Prostate gland (tissue), 2 donors: Measurements from ENCODE around the gene NR2F2. TPM values are rescaled to one million over a fixed set of nuclear protein-coding genes. Genes with fewer than 3 reads are reported as not detected.

Experiments
- DNase-seq: peaks from one replicate; pipeline ENCODE4 v3.0.0-alpha.2; 2019; ENCODE audit warnings: low spot score
- H3K27ac ChIP-seq, 2 donors: fragments of 200-600 bp; sonication (generic); 2 replicates each; pipeline ENCODE4 v1.5.1; 2017 to 2019
- H3K27me3 ChIP-seq: fragments of 200-600 bp; sonication (generic); replicated peaks from 2 replicates; pipeline ENCODE4 v1.5.1; 2019; ENCODE audit not compliant: insufficient read depth
- H3K36me3 ChIP-seq, 2 donors: fragments of 200-600 bp; sonication (generic); 1 replicate in 1 of 2; 2 replicates in 1 of 2; pipeline versions ENCODE4 v1.5.1 to v1.8.1; 2017 to 2019
- H3K4me1 ChIP-seq: fragments of 200-600 bp; sonication (generic); replicated peaks from 2 replicates; pipeline ENCODE4 v1.5.1; 2019
- H3K4me3 ChIP-seq, 2 donors: fragments of 200-600 bp; sonication (generic); 2 replicates each; pipeline ENCODE4 v1.5.1; 2017 to 2019
- H3K9me3 ChIP-seq: fragments of 200-600 bp; sonication (generic); 2 replicates; pipeline ENCODE4 v1.5.1; 2017
- POLR2A ChIP-seq: fragments of 450-650 bp; IDR thresholded peaks from one replicate; pipeline ENCODE4 v1.6.1; 2016; ENCODE audit warnings: antibody characterized with exemption, mild to moderate bottlenecking
- POLR2AphosphoS5 ChIP-seq: sonication (generic); formaldehyde crosslinking; IDR thresholded peaks from one replicate; pipeline ENCODE4 v1.6.1; 2017; ENCODE audit warnings: antibody characterized with exemption
- WGBS: methylation state at CpG from one replicate; pipeline ENCODE4 v1.1.5; 2018; 5-methylcytosine and 5-hydroxymethylcytosine counted together
- intact Hi-C: fragments of 100-400 bp; cut with DNase I; formaldehyde crosslinking; loops from one replicate; pipeline ENCODE4 v1.14.2; 2022
- total RNA-seq, 2 donors: library from RNA; depleted of rRNA; stranded (reverse); fragments of >200 nt; gene quantifications; one replicate each; pipeline ENCODE4 v1.1.0, GENCODE V29; 2016
- TF ChIP-seq, protein P1 (sequence below), 4 experiments: fragments of 200-600 bp in 2 of 4; fragments of 450-650 bp in 2 of 4; sonication (generic) in 2 of 4; IDR thresholded peaks; 1 replicate in 3 of 4; 2 replicates in 1 of 4; pipeline ENCODE4 v1.5.1; 2016 to 2019; ENCODE audit warnings: antibody characterized with exemption in 4 of 4, mild to moderate bottlenecking in 2 of 4, moderate library complexity in 2 of 4

Gene NR2F2
- total RNA-seq, 2 donors from 2014 or later = 48.7 to 58.1 TPM

DNA sequence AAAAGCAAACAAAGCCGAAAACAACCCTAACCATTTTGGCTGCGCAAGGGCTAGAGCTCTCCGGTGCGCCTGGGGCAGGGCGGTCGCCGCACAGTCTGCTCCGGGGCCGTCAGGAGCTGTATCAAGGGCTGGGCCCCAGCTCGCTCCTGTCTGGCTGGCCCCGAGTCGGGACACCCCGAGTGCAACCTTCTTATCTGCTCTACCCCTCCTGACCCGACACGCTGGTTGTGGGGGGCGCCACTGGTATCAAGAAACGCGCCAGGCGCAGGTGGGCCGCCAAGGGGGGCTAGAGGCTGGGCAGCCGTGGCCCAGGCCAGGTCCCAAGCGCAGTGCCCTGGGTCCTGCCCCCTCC lies 36.0 kb downstream of the NR2F2 start:
- Histone ChIP-seq H3K4me3 (no peak overlapping the region), H3K4me1 (no peaks in the 10 kb centered on the region), H3K27me3 (no peaks in the 10 kb centered on the region), H3K9me3 (no peaks in the 10 kb centered on the region), H3K27ac (no peak overlapping the region), H3K36me3 (no peaks in the 10 kb centered on the region)
- DNase-seq = no peak
- TF ChIP-seq, protein P1, sequence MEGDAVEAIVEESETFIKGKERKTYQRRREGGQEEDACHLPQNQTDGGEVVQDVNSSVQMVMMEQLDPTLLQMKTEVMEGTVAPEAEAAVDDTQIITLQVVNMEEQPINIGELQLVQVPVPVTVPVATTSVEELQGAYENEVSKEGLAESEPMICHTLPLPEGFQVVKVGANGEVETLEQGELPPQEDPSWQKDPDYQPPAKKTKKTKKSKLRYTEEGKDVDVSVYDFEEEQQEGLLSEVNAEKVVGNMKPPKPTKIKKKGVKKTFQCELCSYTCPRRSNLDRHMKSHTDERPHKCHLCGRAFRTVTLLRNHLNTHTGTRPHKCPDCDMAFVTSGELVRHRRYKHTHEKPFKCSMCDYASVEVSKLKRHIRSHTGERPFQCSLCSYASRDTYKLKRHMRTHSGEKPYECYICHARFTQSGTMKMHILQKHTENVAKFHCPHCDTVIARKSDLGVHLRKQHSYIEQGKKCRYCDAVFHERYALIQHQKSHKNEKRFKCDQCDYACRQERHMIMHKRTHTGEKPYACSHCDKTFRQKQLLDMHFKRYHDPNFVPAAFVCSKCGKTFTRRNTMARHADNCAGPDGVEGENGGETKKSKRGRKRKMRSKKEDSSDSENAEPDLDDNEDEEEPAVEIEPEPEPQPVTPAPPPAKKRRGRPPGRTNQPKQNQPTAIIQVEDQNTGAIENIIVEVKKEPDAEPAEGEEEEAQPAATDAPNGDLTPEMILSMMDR (IDR thresholded peaks at IDR 0.05) = no peak
- TF ChIP-seq POLR2A (no peak), POLR2AphosphoS5 (no peak)
- WGBS = 40% methylated on average over 22 of the region's 22 CpGs
- intact Hi-C loops = no loop called here

DNA sequence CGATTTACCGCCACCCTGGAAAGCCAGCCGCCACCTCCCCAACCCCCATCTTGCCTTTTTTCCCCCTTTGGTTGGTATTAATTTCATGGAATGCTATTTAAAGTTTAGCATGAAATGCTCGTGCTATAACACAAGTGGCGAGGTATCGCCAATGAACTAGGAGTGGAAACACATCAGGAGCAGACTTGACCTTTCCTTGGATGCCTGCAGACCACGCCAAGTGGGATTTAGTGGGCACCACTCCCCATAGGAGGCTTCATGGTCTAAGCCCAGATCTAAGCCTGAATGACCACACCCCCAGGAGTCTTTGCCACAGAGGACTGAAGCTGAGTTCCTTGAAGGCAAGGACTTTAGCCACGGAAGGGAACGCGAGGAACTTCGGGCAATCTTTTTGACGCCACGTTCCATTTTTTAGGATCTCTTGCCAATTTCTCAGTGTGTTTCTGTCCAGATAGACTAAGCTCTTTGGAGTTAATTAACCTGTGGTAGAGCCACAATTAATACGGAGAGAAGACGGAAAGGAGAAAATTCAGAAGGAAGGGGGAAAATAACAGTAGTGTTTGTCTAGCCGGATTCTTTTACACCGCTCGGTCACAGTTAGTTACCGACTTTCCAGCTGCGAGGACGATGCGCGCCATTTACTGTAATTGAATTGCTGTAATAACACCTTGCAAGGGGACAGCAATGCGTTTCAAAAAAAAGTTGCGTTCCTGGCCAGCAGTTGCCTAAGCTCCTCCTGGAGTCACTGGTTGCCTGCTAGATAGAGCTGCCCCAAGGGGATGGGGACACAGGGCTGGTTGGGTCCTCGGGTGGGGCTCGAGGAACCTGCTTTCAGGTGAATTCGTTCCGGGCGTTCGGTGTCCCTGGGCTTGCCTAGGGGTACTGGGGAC lies 37.1 kb downstream of the NR2F2 start:
- no peak overlapping the region for H3K4me3 ChIP-seq
- no peaks in the 10 kb centered on the region for H3K9me3 ChIP-seq
- TF ChIP-seq, protein P1 (IDR thresholded peaks at IDR 0.05) = no peak
- TF ChIP-seq POLR2A (no peak), POLR2AphosphoS5 (no peak)
- 31% methylated on average over 31 of the region's 31 CpGs for WGBS
- H3K27me3 ChIP-seq = no peaks in the 10 kb centered on the region
- intact Hi-C loops = no loop called here
- no peaks in the 10 kb centered on the region for H3K4me1 ChIP-seq
- H3K36me3 ChIP-seq = no peaks in the 10 kb centered on the region
- no peak overlapping the region for H3K27ac ChIP-seq
- DNase-seq = no peak

DNA sequence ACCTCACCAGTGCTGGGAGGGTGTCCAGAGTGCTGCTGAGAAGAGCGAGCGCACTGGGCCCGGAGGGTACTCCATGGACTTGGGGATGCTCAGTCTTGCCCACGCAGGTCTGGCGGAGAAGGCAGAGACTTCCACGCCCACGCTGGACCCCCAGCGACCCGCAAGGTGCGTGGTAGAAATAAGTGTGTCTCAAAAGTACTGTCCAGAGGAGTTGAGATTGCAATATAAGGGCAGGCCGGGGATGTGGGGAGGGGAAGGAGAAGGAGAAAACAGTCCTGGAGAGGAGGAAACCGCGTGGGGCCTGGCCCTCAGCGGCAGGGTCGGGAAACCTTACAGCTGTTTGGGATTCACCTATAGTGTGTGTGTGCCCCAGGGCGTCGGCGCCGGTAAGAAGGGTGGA lies 38.9 kb downstream of the NR2F2 start:
- Histone ChIP-seq H3K9me3 (no peaks in the 10 kb centered on the region), H3K36me3 (no peaks in the 10 kb centered on the region), H3K4me1 (no peaks in the 10 kb centered on the region), H3K4me3 (no peak overlapping the region), H3K27ac (no peak overlapping the region), H3K27me3 (no peaks in the 10 kb centered on the region)
- TF ChIP-seq POLR2AphosphoS5 (no peak), POLR2A (no peak)
- TF ChIP-seq, protein P1 (IDR thresholded peaks at IDR 0.05) = no peak
- DNase-seq = no peak
- WGBS = 83% methylated on average over 19 of the region's 19 CpGs
- intact Hi-C loops = no loop called here

DNA sequence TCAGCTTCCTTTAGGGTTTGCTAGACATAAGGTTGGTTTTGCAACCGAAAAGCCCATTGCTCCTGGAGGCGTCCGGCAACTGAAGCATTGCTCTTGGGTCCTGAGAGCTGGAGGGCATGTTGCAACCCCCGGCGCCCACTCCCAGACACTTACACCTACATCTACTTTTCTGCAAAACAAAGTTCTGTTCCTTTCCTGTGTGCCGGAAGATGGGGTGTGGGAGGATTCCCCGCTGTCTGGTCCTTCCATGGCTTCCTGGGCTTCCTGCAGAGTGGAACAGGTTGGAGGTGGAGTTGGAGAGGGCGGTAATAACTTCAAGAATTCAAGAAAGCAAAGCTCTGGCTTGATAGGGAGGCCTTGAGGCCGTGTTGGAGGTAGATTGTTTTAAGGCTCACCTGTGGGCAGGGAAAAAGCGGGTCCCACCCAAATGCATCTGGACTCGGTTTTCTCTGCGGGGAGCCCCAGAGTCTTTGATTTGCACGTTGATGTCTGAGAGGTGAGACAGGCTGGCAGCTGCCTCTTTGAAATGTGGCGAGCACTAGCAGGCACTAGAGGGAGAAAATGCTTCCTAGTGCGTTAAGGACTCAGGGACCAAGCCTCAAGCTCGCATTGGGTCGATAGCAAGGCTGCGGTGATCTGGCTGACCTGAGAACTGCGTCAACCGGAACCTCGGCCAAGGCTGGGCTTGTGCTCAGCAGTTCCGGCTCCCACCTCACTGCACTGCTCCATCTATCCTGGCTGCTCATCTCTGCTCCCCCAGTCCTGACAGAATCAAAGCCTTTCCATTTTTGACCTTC lies 39.5 kb downstream of the NR2F2 start:
- Histone ChIP-seq H3K27me3 (no peaks in the 10 kb centered on the region), H3K4me3 (no peak overlapping the region), H3K27ac (no peak overlapping the region), H3K9me3 (no peaks in the 10 kb centered on the region), H3K36me3 (no peaks in the 10 kb centered on the region), H3K4me1 (no peaks in the 10 kb centered on the region)
- 83% methylated on average over 22 of the region's 22 CpGs for WGBS
- no peak for DNase-seq
- no peak for TF ChIP-seq POLR2A
- no peak for TF ChIP-seq POLR2AphosphoS5
- TF ChIP-seq, protein P1 (IDR thresholded peaks at IDR 0.05) = no peak
- intact Hi-C loops = no loop called here
